Stimulated activated CD4-positive, alpha-beta T cell treated with anti-CD3 and anti-CD28 coated beads, Interleukin-1b, Interleukin-23, amount 100 ng/mL, for 48 hours (primary cell): Measurements from ENCODE around the gene SCO2.
"Not testable (repeated sequence)": the region's sequence is repeated elsewhere in the genome, so short reads cannot be mapped to it uniquely, and the experiment has no call there.

Source experiments
- DNase-seq: peaks from one replicate; pipeline ENCODE4 v3.0.0-alpha.2; 2020

SCO2 gene

DNA sequence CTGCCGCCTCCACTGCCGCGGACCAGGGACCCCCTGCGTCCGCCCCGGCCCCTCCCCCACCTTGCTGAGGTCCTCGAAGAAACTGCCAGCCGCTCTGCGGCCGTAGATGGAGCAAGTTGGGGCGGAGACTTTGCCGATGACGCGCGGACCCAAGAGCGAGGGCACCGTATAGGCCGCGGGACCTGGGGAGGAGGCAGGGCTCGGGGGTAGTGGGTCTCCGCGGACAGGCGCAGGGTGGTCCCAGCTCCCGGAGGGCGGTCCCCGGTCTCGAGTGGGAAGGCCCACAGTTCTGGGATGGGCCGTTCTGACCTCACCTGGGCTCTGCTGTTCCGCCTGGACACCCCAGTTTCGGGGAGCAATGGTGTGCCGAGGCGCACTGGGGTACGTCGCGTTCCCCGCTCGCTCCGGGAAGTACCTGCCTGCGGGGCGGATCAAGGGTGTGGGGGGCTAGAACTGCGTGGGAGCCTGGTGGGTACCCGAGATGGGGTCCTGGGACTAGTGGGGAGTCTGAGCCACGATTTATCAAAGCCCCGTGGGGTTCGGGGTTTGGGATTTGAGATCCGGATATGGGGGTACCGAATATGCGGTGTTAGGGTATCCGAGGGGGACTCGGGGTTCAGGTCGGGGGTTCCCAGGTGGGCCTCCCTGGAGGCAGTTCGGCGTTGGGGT, 5.6 kb upstream of the SCO2 start:
- DNase-seq, result peak; percentile 86

DNA sequence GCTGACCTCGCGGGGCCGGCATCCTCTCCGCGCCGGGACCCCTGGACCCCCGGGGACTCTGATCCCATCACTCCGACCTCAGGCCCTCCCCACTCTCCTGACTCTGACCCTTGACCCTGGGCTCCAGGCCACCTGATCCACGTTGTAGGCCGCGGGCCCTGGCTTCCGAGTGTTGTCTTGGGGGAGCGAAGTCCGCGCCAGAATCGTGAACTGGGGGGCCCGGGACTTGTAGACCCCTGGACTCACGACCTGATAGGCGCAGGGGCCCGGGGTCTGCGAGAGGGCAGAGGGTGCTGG, 5.1 kb upstream of the SCO2 start:
- DNase-seq, result peak; percentile 47

DNA sequence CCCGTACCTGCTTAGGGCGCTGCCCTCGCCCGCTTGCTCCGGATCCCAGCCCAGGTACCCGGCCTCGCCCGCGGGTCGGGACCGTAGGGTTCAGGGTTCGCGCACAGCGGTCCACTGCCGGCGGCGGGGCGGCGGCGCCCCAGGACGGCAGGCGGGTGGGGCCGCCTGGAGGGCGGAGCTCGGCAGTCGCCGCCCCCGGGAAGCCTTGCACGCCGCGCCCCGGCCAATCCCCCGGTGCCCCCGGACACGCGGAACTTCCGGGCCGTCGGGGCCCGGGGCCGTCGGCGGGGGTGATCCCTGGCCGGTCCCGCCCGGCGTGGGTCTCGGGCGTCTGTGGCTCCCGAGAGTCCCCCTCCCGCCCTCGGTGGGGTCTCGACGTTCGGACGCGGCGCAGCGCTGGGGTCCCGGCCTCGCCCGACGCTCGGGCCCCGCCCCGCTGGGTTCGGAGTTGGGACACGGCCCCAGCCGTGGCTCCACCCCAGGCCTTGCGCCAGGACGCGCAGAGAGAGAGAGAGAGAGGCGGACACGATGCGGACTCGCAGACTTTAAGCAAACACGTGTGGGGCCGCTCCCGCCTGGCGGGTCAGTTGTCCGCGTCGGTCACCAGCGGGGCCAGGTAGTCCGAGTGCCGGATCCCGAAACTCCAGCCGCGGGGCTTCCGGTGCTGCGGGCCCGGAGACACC, 4.6 kb upstream of the SCO2 start, which contains the start of gene TYMP:
TYMP (minus strand) TSS at position 116 of the 683 bp plus-strand sequence. CDS start 303 bp downstream, outside the sequence.
- DNase-seq, result peak; percentile 64

DNA sequence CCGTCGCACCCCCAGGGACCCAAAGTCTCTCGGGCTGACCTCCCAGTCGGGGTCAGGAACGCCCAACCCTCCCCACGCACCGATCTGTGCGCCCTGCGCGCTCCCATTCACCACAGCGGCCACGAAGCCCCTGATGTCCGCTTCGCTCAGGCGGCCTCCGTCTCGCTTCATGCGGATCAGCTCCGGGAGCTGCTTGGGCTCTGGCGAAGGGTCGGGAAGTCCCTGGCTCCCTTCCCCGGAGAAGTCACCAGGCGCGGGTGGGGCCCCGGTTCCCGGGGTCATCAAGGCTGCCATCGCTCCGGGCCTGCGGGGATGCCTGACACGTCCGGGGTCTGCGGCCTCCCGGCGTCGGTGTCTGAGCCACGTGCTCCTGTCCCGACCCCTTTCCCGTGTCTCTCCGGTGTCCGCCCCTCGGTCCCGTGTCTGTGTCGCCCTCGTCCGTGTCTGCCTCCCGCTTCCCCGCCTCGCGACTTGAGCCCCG, 4.1 kb upstream of the SCO2 start:
- no peak for DNase-seq

DNA sequence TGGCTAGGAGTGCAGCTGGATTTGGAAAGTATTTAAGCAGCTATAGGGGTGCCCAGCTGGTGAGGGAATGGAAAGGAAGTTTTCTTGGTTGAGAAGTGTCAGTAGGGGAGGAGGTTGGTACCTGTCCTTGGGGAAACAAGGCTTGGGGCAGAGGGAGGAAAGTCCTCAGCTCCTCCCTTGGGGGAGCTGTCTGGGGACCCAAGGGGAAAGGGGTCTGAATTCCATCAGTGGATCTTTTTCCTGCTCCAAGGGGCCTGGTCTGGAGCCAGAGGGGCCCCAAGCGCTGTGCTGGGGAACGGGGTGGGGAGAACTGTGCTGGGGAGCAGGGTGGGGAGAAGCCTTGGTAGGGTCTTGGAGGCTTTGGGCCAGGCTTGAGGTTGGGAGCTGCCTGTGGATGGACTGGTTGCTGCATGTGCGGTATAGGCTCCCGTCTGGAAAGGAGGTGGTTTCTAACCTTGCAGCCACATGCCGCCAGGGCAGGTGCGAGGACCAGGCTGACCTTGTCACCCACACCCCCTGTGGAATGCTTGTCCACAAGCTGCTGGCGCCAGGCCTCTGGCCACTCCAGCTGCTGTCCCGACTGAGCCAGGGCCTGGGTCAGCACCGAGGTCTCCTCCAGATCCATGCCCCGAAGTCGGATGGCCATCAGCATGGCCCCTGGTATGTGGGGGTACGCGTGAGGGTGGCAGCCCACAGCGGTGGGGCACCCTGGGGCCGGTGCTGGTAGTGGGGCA, 3.5 kb upstream of the SCO2 start:
- no peak for DNase-seq

DNA sequence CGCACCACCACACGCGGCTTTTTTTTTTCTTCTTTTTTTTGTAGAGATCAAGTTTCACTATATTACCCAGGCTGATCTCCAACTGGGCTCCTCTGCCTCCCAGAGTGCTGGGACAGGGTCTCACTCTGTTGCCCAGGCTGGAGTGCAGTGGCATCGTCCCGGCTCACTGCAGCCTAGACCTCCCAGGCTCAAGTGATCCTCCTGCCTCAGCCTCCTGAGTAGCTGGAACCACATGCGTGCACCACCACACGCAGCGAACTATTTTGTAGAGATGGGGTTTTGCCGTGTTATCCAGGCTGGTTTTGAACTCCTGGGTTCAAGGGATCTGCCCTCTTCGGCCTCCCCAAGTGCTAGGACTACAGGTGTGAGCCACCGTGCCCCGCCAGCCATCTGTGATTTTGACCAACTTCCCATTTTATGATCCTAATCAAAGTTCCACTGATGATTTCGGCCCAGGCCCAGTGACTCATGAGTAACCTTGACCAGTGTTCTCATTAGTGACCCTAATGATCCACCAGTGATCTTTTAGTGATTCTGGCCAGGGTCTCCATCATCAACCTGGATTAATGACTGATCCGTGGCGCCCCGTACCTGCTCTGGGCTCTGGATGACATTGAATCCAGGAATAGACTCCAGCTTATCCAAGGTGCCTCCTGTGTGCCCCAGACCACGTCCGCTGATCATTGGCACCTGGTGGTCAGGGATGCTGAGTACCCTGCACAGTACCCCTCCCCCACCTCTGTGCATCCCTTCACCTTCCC, 2.7 kb upstream of the SCO2 start:
- no peak for DNase-seq

DNA sequence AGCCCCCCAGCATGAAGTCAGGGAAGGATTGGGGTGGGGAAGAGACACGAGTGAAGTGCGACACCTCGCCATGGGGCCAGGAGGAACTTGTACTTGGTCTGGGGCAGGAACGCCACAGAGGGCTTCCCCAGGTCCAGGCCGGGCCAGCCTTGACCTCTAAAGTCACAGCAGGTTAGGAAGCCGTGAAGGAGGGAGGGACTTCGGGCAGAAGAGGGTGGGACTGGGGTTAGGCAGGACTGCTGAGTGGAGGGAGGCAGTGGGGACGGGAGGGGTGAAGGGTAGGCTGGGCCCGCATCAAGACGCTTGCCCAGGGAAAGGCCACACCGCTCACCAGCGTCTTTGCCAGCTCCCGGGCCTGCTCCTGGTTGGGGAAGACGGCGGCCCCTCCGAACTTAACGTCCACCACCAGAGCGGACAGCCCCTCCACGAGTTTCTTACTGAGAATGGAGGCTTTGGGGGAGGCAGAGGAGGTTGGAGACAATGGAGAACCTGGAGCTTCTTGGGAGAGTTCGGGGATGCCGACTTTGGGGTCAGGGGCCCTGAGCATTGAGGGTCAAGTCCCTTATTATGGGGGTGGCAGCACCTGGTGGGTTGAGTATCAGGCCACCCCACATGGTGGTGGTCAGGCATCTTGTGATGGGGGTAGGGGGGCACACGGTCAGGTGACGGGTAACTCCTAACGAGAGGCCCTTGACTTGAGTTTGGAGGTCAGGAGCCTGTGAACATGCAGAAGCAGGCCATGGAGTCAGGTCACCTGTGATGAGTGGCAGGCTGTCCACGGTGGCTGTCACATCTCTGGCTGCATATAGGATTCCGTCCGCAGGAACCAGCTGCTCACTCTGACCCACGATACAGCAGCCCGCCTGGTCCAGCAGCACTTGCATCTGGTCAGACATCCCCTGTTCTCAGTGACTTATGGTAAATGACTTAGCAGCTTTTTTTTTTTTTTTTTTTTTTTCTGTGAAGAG, 1.7 kb upstream of the SCO2 start:
- DNase-seq, result peak; percentile 55

DNA sequence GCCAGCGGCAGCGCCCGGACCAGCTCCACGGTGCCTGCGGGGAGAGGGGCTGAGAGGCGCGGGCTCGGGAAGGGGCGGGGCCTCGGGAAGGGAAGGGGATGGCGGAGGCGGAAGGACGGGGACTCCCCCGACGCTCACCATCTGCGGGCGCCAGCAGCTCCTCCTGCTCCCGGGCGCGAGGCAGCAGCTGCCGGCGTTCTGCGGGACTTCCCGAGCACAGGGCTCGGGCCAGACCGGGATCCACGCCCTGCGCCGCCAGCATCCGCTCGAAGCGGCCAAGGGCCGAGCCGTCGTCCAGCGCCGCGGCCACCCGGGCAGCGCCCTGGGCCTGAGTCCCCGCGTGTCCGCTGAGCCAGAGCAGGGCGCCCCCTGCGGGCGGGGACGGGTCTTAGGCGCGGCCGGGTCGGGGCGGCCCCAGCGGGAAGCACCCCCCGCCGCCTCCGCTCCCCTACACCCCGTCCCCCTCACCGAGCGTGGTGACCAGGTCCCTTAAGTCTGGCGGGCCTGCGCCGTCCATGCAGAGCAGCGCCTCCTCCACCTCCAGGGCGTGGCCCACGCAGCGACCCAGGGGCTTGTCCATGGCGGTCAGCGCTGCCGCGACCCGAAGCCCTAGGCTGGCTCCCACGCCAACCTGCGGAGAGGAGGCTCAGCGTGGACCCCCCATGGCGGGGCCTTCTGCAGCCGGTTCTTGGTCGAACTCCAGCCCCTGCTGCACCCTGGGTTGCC, 873 bp upstream of the SCO2 start:
- DNase-seq, result peak; percentile 91

DNA sequence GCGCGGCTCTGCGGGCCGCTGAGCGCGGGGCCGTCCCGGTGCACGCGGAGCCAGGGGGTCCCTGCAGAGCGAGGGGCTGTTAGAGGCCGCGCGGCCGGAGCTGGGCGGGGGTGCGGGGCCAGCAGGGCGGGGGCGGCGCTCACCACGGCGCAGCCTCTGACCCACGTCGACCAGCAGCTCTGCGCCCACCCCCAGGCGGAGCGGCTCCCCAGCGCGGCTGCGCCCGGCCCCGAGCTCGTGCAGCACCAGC, 385 bp upstream of the SCO2 start:
- no peak for DNase-seq

DNA sequence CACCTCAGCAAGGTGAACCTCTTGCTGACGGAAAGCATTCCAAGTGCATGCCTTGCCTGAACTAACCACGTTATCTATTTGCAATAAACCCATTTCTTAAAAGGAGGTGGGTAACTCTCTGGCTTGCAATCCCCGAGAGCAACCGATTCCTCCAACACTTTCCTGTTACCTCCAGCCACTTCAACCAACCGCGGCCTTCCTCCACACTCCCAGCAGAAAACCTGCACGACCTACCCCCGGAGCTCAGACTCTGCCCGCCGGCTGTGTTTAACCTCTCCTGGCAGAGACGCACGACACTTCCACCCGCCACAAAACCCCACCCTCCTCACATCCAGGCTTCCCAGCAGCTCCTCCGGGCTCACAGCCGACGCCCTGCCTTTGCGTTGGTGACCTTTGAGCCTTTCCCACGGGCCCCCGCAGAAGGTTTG, 708 bp downstream of the SCO2 start:
- DNase-seq, result no peak

DNA sequence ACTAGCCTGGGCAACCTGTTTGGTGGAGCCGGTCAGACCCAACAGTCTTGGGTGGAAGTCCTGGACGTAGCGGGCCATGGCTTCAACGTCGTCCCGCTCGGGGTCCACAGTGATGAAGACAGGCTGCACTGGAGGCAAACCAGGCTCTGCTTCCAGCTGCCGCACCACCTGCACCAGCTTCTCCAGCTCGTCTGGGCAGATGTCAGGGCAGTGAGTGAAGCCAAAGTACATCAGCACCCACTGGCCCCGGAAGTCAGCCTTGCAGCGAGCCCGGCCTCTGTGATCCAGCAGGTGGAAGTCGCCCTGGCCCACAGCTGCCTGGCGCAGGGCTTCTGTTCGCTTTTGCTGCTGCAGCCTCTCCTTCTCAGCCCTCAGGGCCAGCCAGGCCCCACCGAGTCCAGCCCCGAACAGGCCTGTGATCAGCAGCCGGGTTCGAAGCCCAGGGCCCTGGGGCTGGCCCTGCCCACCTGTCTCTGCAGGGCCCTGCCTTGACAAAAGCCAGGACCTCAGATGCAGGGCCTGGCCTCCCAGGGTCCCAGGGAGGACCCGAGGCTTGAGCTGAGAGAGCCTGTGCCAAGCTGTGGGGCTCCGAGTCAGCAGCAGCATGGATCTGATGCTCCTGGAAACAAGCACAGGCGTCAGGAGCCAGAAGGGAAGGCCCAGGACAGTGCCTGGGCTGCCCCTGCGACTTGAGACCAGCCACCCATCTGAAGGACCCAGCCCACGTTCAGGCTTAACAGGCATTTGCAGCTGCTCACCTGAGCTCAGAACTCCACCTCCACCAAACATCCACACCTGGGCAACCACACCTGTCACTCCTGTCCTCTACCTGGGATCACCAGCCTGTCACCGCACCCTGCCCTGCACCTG, 1.4 kb downstream of the SCO2 start:
- DNase-seq, result no peak

DNA sequence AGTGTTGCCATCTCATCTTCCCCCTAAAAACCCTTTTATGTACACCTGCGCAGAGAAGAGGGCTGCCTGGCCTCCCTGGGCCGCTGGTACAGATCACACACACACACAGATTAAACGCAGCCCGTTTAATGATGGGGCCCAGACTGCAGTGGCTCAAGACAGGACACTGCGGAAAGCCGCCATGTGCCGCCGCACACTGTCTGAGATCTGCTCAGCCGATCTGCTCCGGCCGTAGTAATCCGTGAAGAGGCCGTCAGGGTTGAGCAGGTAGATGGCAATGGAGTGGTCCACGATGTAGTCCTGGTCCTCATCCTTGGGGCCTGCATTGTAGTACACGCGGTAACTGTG, 2.0 kb downstream of the SCO2 start:
- DNase-seq, result no peak

DNA sequence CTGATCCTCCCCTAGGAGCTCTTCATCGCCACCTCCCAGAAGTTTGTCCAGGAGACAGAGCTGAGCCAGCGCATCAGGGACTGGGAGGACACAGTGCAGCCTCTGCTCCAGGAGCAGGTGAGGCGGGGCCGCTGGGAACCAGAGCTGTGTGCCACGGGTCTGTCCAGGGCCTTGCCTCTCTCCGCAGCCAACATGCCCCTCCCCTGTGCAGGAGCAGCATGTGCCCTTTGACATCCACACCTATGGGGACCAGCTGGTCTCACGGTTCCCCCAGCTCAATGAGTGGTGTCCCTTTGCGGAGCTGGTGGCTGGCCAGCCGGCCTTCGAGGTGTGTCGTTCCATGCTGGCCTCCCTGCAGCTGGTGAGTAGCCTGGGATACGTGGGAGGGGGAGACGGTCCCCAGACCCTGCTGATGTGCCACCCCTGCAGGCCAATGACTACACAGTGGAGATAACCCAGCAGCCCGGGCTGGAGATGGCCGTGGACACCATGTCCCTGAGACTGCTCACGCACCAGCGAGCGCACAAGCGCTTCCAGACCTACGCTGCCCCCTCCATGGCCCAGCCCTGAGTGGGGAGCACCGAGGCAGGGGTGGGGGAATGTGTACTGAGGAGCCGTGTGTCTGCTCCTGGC, 2.5 kb downstream of the SCO2 start:
- DNase-seq, result no peak

DNA sequence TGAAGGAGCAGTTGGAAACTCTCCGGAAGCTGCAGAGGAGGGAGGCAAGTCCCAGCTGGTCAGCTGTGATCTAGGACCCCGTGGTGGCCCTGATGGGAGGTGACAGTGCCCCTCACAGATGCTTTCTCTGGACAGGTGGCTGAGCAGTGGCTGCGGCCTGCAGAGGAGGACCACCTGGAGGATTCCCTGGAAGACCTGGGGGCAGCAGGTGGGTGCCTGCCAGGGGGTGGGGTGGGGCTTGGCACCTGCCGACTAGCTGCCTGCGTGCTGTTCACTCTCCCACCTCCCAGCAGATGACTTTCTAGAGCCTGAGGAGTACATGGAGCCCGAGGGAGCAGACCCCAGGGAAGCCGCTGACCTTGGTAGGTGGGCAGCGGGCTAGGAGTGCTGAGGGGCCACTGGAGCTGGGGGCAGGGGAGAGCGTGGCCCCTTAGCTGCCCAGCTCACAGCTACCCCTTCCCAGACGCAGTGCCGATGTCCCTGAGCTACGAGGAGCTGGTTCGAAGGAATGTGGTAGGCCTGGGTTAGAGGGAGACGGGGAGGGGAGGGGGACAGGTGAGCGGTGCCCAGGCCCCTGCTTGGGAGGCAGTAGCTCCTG, 3.1 kb downstream of the SCO2 start:
- no peak for DNase-seq

DNA sequence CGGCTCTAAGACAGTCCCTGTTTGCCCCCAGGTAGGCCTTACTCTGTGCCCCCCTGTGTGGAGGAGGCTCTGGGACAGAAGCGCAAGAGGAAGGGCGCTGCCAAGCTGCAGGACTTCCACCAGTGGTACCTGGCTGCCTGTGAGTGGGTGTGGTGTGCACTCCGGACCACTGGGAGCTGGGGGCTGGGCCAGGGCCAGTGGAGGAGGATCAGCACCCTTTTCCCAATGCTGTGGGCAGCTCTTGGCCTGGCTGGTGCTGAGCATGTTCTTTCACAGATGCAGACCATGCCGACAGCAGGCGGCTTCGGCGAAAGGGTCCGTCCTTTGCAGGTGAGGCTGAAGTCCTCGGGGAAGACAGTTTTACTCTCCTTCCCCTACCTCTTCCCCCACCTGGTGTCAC, 3.7 kb downstream of the SCO2 start:
- DNase-seq, result no peak

DNA sequence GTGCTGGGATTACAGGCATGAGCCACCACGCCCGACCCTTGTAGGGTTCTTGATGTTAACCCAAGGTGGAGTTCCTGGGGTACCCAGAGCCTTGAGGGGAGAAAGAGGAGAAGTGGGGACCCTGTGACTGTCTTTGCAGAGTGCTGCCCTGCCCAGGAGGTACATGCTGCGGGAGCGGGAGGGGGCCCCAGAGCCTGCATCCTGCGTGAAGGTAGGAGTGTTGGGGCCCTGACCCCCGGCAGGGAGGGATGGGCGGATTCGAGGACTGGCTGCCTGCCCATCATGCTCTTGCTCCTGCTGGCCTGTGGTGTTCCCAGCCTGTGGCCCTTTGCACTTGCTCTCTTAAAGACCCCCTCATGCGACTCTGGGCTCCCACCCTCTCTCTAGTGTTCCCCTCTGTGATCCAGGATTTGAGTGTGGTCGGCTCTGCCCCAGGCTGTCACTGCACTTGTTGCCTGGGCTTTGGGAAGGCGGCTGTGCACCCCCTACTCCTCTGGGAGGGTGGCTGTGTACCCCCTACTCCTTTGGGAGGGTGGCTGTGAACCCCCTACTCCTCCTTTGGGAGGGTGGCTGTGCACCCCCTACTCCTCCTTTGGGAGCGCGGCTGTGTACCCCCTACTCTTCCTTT, 4.5 kb downstream of the SCO2 start:
- DNase-seq, result no peak

DNA sequence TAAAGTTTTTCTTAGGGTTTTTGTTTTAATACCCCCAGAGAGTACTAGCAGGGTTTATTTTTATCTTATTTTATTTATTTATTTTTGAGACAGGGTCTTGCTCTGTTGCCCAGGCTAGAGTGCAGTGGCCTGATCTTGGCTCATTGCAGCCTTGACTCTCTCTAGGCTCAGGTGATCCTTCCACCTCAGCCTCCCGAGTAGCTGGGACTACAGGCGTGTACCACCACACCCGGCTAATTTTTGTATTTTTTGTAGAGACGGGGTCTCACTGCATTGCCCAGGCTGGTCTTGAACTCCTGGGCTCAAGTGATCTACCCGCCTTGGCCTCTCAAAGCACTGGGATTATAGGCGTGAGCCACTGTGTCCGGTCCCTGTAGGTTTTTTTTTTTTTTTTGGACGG, 5.2 kb downstream of the SCO2 start:
- not testable (repeated sequence) for DNase-seq

DNA sequence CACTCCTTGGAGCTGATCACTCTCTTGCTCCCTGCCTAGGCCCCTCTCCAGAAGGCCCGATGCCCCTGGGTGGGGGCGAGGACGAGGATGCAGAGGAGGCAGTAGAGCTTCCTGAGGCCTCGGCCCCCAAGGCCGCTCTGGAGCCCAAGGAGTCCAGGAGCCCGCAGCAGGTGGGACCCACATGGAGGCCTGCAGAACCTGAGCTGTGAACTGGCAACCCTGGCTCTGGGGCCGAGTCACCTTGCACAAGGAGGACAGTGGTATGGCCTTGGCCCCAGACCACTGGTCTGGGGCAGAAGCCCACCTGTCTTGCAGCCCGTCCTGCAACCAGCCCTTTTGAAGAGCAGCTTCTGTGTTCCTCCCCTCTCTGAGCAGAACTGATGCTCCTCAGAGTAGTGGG, 6.2 kb downstream of the SCO2 start:
- no peak for DNase-seq

DNA sequence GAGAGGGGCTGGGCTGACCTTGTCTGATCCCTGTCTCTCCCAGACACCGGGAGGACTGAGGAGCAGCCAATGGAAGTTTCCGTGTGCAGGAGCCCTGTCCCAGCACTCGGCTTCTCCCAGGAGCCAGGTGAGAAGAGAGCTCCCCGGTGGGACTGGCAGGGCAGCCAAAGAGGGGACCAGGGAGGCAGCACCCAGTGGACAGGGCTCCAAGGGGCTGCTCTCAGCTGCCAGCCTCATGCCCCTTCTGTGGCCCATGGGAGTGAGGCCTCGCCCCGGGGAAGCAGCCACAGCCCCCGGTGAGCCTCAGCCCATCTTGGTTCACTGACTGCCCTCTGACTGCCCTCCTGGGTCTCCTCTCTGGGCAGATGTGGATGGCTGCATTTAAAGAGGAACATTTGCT, 6.8 kb downstream of the SCO2 start:
- no peak for DNase-seq
